ENCODE data around the gene SEM1. TPM values are rescaled to one million over a fixed set of nuclear protein-coding genes. Genes with fewer than 3 reads are reported as not detected.
"Not testable (repeated sequence)": the region's sequence is repeated elsewhere in the genome, so short reads cannot be mapped to it uniquely, and the experiment has no call there.

SEM1 gene
- 117 TPM in 2 replicates for polyA plus RNA-seq (2013)

GRCh38 chr7:96709381-96710228 lies at the start of gene SEM1:
SEM1 (minus strand) TSS chr7:96709846; CDS start chr7:96709763, 83 bp downstream.
- H2AK5ac ChIP-seq (ENCODE audit: low read length) = no peak within 1 kb of the TSS
- H3K79me2 ChIP-seq (ENCODE audit: control insufficient read depth, insufficient read depth, low read length, poor library complexity) = peaks cover 6% of the 10 kb centered on the region
- no peak within 1 kb of the TSS for H3K23ac ChIP-seq (ENCODE audit: low read length)
- no peak within 1 kb of the TSS for H2BK12ac ChIP-seq (ENCODE audit: low read length)
- DNase-seq = peak; percentile 75 to 89
- H3K4me3 ChIP-seq (ENCODE audit: low read depth, low read length) = peak within 1 kb of the TSS; percentile 82
- peaks cover 4% of the 10 kb centered on the region for H3K79me1 ChIP-seq (ENCODE audit: low read length)
- H3K4ac ChIP-seq (ENCODE audit: low read depth, low read length) = peak within 1 kb of the TSS; percentile 95
- H4K91ac ChIP-seq (ENCODE audit: low read depth, low read length) = peak within 1 kb of the TSS; percentile 71
- H4K8ac ChIP-seq (ENCODE audit: low read depth, low read length) = peak within 1 kb of the TSS; percentile 98
- H2BK120ac ChIP-seq (ENCODE audit: insufficient read depth, low read length, poor library complexity) = peak within 1 kb of the TSS; percentile 54
- no peaks in the 10 kb centered on the region for H3K27me3 ChIP-seq (ENCODE audit: insufficient read depth, low read length)
- peaks cover 7% of the 10 kb centered on the region for H3K9me3 ChIP-seq (ENCODE audit: insufficient read depth, low read depth, low read length)
- WGBS (ENCODE audit: extremely low coverage, insufficient coverage, insufficient read length) = no CpG with 5 or more reads among the region's 46 CpGs
- peak within 1 kb of the TSS; percentile 79 for H3K27ac ChIP-seq (ENCODE audit: low read depth, low read length)
- peak within 1 kb of the TSS; percentile 65 for H3K18ac ChIP-seq (ENCODE audit: low read length)
- peak within 1 kb of the TSS; percentile 79 for H2AFZ ChIP-seq (ENCODE audit: insufficient read depth, low read length, poor library complexity)
- H3K9ac ChIP-seq (ENCODE audit: low read length) = peak within 1 kb of the TSS; percentile 92
- peak within 1 kb of the TSS; percentile 83 for H4K12ac ChIP-seq (ENCODE audit: low read depth, low read length)
- H3K36me3 ChIP-seq (ENCODE audit: control insufficient read depth in 1 of 2, insufficient read depth in 2 of 2, low read length in 2 of 2) = no peaks in the 10 kb centered on the region
- H3K14ac ChIP-seq (ENCODE audit: low read length) = peak within 1 kb of the TSS; percentile 52
- H3K4me1 ChIP-seq (ENCODE audit: control insufficient read depth in 1 of 2, insufficient read depth in 2 of 2, low read length in 2 of 2) = peaks cover 0 to 2% of the 10 kb centered on the region in 2 experiments
- peak within 1 kb of the TSS; percentile 82 for H3K4me2 ChIP-seq (ENCODE audit: low read length)
- peak within 1 kb of the TSS; percentile 89 for H2BK5ac ChIP-seq (ENCODE audit: low read depth, low read length, poor library complexity)

- not testable (repeated sequence) for H2AK5ac ChIP-seq (ENCODE audit: low read length); H3K14ac ChIP-seq (ENCODE audit: low read length); H2BK120ac ChIP-seq (ENCODE audit: insufficient read depth, low read length, poor library complexity); H2BK5ac ChIP-seq (ENCODE audit: low read depth, low read length, poor library complexity); H4K12ac ChIP-seq (ENCODE audit: low read depth, low read length); H3K9me3 ChIP-seq (ENCODE audit: insufficient read depth, low read depth, low read length); H4K8ac ChIP-seq (ENCODE audit: low read depth, low read length); H2BK12ac ChIP-seq (ENCODE audit: low read length); H3K23ac ChIP-seq (ENCODE audit: low read length); DNase-seq; H2AFZ ChIP-seq (ENCODE audit: insufficient read depth, low read length, poor library complexity); H3K79me2 ChIP-seq (ENCODE audit: control insufficient read depth, insufficient read depth, low read length, poor library complexity); H4K91ac ChIP-seq (ENCODE audit: low read depth, low read length); H3K4me2 ChIP-seq (ENCODE audit: low read length); H3K4me1 ChIP-seq (ENCODE audit: control insufficient read depth in 1 of 2, insufficient read depth in 2 of 2, low read length in 2 of 2); H3K36me3 ChIP-seq (ENCODE audit: control insufficient read depth in 1 of 2, insufficient read depth in 2 of 2, low read length in 2 of 2); H3K4me3 ChIP-seq (ENCODE audit: low read depth, low read length); H3K27me3 ChIP-seq (ENCODE audit: insufficient read depth, low read length); H3K79me1 ChIP-seq (ENCODE audit: low read length); H3K9ac ChIP-seq (ENCODE audit: low read length); H3K27ac ChIP-seq (ENCODE audit: low read depth, low read length); H3K18ac ChIP-seq (ENCODE audit: low read length); H3K4ac ChIP-seq (ENCODE audit: low read depth, low read length)
- no CpG with 5 or more reads among the region's 1 CpG for WGBS (ENCODE audit: extremely low coverage, insufficient coverage, insufficient read length)
Observed at GRCh38 chr7:96757880-96758279, 48.2 kb upstream of the SEM1 start.

GRCh38 chr7:96747418-96747940 lies 37.8 kb upstream of the SEM1 start:
- no peaks in the 10 kb centered on the region for H3K27me3 ChIP-seq (ENCODE audit: insufficient read depth, low read length)
- H3K79me2 ChIP-seq (ENCODE audit: control insufficient read depth, insufficient read depth, low read length, poor library complexity) = no peaks in the 10 kb centered on the region
- no peaks in the 10 kb centered on the region for H3K4me1 ChIP-seq (ENCODE audit: control insufficient read depth in 1 of 2, insufficient read depth in 2 of 2, low read length in 2 of 2)
- H3K27ac ChIP-seq (ENCODE audit: low read depth, low read length) = no peak overlapping the region
- no peak overlapping the region for H3K4me3 ChIP-seq (ENCODE audit: low read depth, low read length)
- H3K23ac ChIP-seq (ENCODE audit: low read length) = no peak overlapping the region
- peak in 1 of 2 donors; percentile 18 for DNase-seq
- H4K91ac ChIP-seq (ENCODE audit: low read depth, low read length) = no peak overlapping the region
- H3K36me3 ChIP-seq (ENCODE audit: control insufficient read depth in 1 of 2, insufficient read depth in 2 of 2, low read length in 2 of 2) = no peaks in the 10 kb centered on the region
- no peak overlapping the region for H3K4me2 ChIP-seq (ENCODE audit: low read length)
- H2AFZ ChIP-seq (ENCODE audit: insufficient read depth, low read length, poor library complexity) = no peak overlapping the region
- no peak overlapping the region for H4K12ac ChIP-seq (ENCODE audit: low read depth, low read length)
- no peak overlapping the region for H2BK120ac ChIP-seq (ENCODE audit: insufficient read depth, low read length, poor library complexity)
- no peak overlapping the region for H3K14ac ChIP-seq (ENCODE audit: low read length)
- no peak overlapping the region for H2AK5ac ChIP-seq (ENCODE audit: low read length)
- H2BK12ac ChIP-seq (ENCODE audit: low read length) = no peak overlapping the region
- no peak overlapping the region for H3K18ac ChIP-seq (ENCODE audit: low read length)
- no peak overlapping the region for H2BK5ac ChIP-seq (ENCODE audit: low read depth, low read length, poor library complexity)
- H3K79me1 ChIP-seq (ENCODE audit: low read length) = no peaks in the 10 kb centered on the region
- WGBS (ENCODE audit: extremely low coverage, insufficient coverage, insufficient read length) = no CpG with 5 or more reads among the region's 2 CpGs
- no peak overlapping the region for H4K8ac ChIP-seq (ENCODE audit: low read depth, low read length)
- no peaks in the 10 kb centered on the region for H3K9me3 ChIP-seq (ENCODE audit: insufficient read depth, low read depth, low read length)
- no peak overlapping the region for H3K4ac ChIP-seq (ENCODE audit: low read depth, low read length)
- H3K9ac ChIP-seq (ENCODE audit: low read length) = no peak overlapping the region

- DNase-seq = no peak
- Histone ChIP-seq H3K36me3 (ENCODE audit: control insufficient read depth in 1 of 2, insufficient read depth in 2 of 2, low read length in 2 of 2) (no peaks in the 10 kb centered on the region), H3K27me3 (ENCODE audit: insufficient read depth, low read length) (no peaks in the 10 kb centered on the region), H2AFZ (ENCODE audit: insufficient read depth, low read length, poor library complexity) (no peak overlapping the region), H4K12ac (ENCODE audit: low read depth, low read length) (no peak overlapping the region), H2BK12ac (ENCODE audit: low read length) (no peak overlapping the region), H2AK5ac (ENCODE audit: low read length) (no peak overlapping the region), H3K18ac (ENCODE audit: low read length) (no peak overlapping the region), H3K9ac (ENCODE audit: low read length) (no peak overlapping the region), H3K4me3 (ENCODE audit: low read depth, low read length) (no peak overlapping the region), H4K8ac (ENCODE audit: low read depth, low read length) (no peak overlapping the region), H3K9me3 (ENCODE audit: insufficient read depth, low read depth, low read length) (no peaks in the 10 kb centered on the region), H2BK5ac (ENCODE audit: low read depth, low read length, poor library complexity) (no peak overlapping the region), H4K91ac (ENCODE audit: low read depth, low read length) (no peak overlapping the region), H3K79me2 (ENCODE audit: control insufficient read depth, insufficient read depth, low read length, poor library complexity) (no peaks in the 10 kb centered on the region), H3K79me1 (ENCODE audit: low read length) (no peaks in the 10 kb centered on the region), H3K23ac (ENCODE audit: low read length) (no peak overlapping the region), H3K4me2 (ENCODE audit: low read length) (no peak overlapping the region), H3K4ac (ENCODE audit: low read depth, low read length) (no peak overlapping the region), H2BK120ac (ENCODE audit: insufficient read depth, low read length, poor library complexity) (no peak overlapping the region), H3K4me1 (ENCODE audit: control insufficient read depth in 1 of 2, insufficient read depth in 2 of 2, low read length in 2 of 2) (no peaks in the 10 kb centered on the region), H3K27ac (ENCODE audit: low read depth, low read length) (no peak overlapping the region), H3K14ac (ENCODE audit: low read length) (no peak overlapping the region)
- WGBS (ENCODE audit: extremely low coverage, insufficient coverage, insufficient read length) = no CpG with 5 or more reads among the region's 4 CpGs
Observed at GRCh38 chr7:96740130-96740529, 30.5 kb upstream of the SEM1 start.
